GM18526 (cell line): Measurements from ENCODE around the gene C16orf96.

ENCODE experiments used
- POLR2A ChIP-seq: IDR thresholded peaks from 3 replicates; pipeline ENCODE4 v1.6.1; 2011; ENCODE audit not compliant: insufficient read length; ENCODE audit errors: extremely low read depth

Gene C16orf96

GRCh38 chr16:4626396-4626795 is 70.3 kb downstream of the C16orf96 start:
- no peak for TF ChIP-seq POLR2A

DNA sequence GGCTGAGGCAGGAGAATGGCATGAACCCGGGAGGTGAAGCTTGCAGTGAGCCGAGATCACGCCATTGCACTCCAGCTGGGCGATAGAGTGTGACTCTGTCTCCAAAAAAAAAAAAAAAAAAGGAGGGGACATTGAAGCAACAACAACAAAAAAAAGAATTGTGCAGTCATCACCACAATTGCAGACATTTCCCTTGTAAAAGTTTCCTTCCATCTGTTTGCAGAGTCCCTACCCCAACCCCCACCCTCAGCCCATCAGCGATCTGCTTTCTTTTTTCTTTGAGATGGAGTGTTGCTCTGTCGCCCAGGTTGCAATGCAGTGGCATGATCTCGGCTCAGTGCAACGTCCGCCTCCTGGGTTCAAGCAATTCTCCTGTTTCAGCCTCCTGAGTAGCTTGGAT is 72.1 kb downstream of the C16orf96 start:
- no peak for TF ChIP-seq POLR2A

GRCh38 chr16:4631444-4631843 is 75.3 kb downstream of the C16orf96 start:
- no peak for TF ChIP-seq POLR2A

- no peak for TF ChIP-seq POLR2A
Measured at GRCh38 chr16:4633910-4634635, 77.9 kb downstream of the C16orf96 start.

GRCh38 chr16:4634768-4635167 is 78.6 kb downstream of the C16orf96 start:
- no peak for TF ChIP-seq POLR2A

DNA sequence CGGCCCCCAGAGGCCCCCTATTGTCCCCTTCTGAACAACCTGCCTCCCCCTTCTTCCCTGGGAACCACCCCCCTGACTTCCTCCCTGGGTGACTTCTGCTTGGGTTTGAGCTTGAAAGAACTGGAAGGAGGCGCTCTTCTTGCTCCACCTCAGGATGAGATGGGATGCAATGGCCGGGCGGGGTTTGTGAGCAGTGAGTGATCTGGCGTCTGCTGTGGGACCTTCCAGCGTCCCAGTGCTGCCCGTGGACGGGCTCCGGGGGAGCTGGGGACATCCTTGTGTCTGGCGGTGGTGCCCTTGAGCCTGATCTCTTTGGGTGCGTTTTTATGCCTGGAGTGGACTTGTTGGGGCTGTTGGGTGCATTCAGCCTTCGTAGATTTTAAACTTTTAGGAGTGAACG is 80.1 kb downstream of the C16orf96 start:
- TF ChIP-seq POLR2A: no peak

- TF ChIP-seq POLR2A: no peak
Measured at GRCh38 chr16:4637501-4638166, 81.5 kb downstream of the C16orf96 start.

- no peak for TF ChIP-seq POLR2A
Measured at GRCh38 chr16:4639899-4640509, 83.9 kb downstream of the C16orf96 start.

GRCh38 chr16:4640572-4641305 is 84.6 kb downstream of the C16orf96 start:
- TF ChIP-seq POLR2A: no peak

DNA sequence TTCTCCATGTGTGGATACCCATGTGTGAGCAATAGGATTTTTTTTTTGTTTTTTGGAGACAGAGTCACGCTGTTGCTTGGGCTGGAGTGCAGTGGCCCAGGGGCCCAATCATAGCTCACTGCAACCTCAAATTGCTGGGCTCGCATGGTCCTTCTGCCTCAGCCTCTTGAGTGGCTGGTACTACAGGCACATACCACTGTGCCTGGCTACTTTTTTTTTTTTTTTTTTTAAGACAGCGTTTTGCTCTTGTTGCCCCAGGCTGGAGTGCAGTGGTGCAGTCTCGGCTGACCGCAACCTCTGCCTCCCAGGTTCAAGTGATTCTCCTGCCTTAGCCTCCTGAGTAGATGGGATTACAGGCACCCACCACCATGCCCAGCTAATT is 85.2 kb downstream of the C16orf96 start:
- TF ChIP-seq POLR2A: no peak

- no peak for TF ChIP-seq POLR2A
Measured at GRCh38 chr16:4641895-4642294, 85.8 kb downstream of the C16orf96 start.

GRCh38 chr16:4646773-4647643 is 90.9 kb downstream of the C16orf96 start:
- no peak for TF ChIP-seq POLR2A

DNA sequence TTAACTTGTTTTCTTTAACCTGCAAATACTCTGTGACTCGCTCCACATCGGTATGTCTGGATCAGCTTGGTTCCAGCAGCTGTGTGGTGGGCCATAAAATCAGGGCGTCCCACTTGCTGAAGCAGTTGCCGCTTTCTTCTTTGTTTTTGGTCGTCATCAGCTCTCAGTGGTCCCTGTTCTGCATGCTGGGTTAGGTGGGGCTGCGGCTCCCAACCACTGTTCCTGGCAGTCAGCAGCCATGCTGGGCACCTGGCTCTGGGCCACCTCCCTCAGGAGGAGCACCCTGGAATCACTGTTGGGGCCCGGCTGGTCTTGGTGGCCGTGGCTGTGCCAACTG is 91.5 kb downstream of the C16orf96 start:
- no peak for TF ChIP-seq POLR2A

- no peak for TF ChIP-seq POLR2A
Measured at GRCh38 chr16:4648917-4649316, 92.8 kb downstream of the C16orf96 start.

GRCh38 chr16:4649744-4650442 is 93.8 kb downstream of the C16orf96 start:
- TF ChIP-seq POLR2A: no peak
